ENCODE data around the gene EXOSC5.

DNA sequence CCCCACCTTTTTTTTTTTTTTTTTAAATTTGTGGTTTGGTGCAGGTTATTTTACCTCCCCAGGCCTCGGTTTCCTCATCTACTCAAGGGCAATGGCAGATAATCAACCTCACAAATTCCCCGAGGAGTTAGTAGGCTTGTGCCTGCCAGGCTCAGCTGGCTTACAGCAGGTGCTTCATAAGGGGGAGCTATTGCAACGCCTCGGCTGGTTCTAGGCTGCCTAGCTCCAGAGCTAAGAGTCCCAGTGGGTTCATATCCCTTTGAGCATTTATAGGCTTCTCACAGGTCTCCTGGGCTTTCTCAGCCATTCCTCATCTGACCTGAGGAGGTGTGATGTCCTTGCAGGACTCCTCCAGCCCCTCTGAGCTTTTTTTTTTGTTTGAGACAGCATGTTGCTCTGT, 11.1 kb upstream of the EXOSC5 start:
- TF ChIP-seq, protein P1, sequence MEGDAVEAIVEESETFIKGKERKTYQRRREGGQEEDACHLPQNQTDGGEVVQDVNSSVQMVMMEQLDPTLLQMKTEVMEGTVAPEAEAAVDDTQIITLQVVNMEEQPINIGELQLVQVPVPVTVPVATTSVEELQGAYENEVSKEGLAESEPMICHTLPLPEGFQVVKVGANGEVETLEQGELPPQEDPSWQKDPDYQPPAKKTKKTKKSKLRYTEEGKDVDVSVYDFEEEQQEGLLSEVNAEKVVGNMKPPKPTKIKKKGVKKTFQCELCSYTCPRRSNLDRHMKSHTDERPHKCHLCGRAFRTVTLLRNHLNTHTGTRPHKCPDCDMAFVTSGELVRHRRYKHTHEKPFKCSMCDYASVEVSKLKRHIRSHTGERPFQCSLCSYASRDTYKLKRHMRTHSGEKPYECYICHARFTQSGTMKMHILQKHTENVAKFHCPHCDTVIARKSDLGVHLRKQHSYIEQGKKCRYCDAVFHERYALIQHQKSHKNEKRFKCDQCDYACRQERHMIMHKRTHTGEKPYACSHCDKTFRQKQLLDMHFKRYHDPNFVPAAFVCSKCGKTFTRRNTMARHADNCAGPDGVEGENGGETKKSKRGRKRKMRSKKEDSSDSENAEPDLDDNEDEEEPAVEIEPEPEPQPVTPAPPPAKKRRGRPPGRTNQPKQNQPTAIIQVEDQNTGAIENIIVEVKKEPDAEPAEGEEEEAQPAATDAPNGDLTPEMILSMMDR (IDR thresholded peaks at IDR 0.05), result no peak
- TF ChIP-seq EZH2 (IDR thresholded peaks at IDR 0.05; ENCODE audit: borderline replicate concordance, insufficient read depth, low read depth, low read length, poor library complexity, severe bottlenecking), result no peak
